Thymus (tissue), 11 donors: Measurements from ENCODE around the gene KRTAP4-6. TPM values are rescaled to one million over a fixed set of nuclear protein-coding genes. Genes with fewer than 3 reads are reported as not detected.
"Not testable (repeated sequence)": the region's sequence is repeated elsewhere in the genome, so short reads cannot be mapped to it uniquely, and the experiment has no call there.

Experiments used
- DNase-seq, 9 donors: peaks; one replicate each; pipeline ENCODE4 v3.0.0-alpha.2; 2013; ENCODE audit warnings: low spot score in 9 of 9, low read depth in 6 of 9, missing footprints in 1 of 9
- H3K27ac ChIP-seq, 2 donors: one replicate each; pipeline ENCODE4 v1.5.1; 2013; ENCODE audit warnings: control low read depth in 1 of 2, low read depth in 1 of 2, low read length in 1 of 2, mild to moderate bottlenecking in 1 of 2, moderate library complexity in 1 of 2
- H3K27me3 ChIP-seq, 2 donors: one replicate each; pipeline ENCODE4 v1.5.1; 2013; ENCODE audit warnings: low read length in 1 of 2; ENCODE audit not compliant: control insufficient read depth in 2 of 2, insufficient read depth in 1 of 2
- H3K36me3 ChIP-seq, 2 donors: one replicate each; pipeline ENCODE4 v1.5.1; 2013; ENCODE audit warnings: low read length in 1 of 2, mild to moderate bottlenecking in 1 of 2, moderate library complexity in 1 of 2; ENCODE audit not compliant: control insufficient read depth in 2 of 2, insufficient read depth in 2 of 2
- H3K4me1 ChIP-seq, 2 donors: one replicate each; pipeline ENCODE4 v1.5.1; 2013; ENCODE audit warnings: low read length in 2 of 2; ENCODE audit not compliant: control insufficient read depth in 2 of 2, insufficient read depth in 2 of 2
- H3K4me3 ChIP-seq, 2 donors: one replicate each; pipeline ENCODE4 v1.5.1; 2013; ENCODE audit warnings: low read length in 2 of 2, control low read depth in 1 of 2, mild to moderate bottlenecking in 1 of 2
- H3K9me3 ChIP-seq, 2 donors: one replicate each; pipeline ENCODE4 v1.5.1; 2013; ENCODE audit warnings: low read length in 1 of 2, mild to moderate bottlenecking in 1 of 2; ENCODE audit not compliant: control insufficient read depth in 2 of 2, insufficient read depth in 1 of 2
- WGBS: extraction: QIAGEN DNeasy Blood & Tissue Kit; methylation state at CpG from one replicate; pipeline ENCODE4 v1.1.7; 2013; 5-methylcytosine and 5-hydroxymethylcytosine counted together
- polyA plus RNA-seq: library from polyadenylated mRNA; stranded (reverse); fragments of 200-250 nt; gene quantifications from one replicate; pipeline ENCODE4 v1.2.3, GENCODE V29; 2013
- total RNA-seq: library from RNA; stranded (reverse); fragments of 120-200 nt; gene quantifications from one replicate; pipeline ENCODE4 v1.2.4, GENCODE V29; 2013
- donor health status: healthy.

The KRTAP4-6 gene
- total and polyA plus RNA-seq, 2 donors = not detected

DNA sequence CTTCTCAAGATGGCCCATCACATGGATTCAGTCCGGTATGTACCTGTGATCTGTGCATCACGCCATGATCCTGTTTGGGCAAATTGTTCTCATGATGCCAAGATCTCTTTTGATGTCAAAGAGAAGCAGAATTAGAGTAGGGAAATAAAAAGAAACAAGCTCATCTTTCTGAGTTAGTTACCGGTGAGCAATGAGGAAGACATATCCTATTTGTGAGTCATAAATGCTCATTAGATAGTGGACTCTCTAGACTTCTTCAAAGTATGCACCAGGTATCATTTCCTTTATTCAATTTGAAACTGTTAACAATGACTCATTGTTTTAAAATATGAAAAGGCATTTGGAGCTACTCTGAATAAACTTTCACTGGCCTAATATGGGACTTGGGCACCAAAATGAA lies 8.4 kb downstream of the KRTAP4-6 start:
- Histone ChIP-seq H3K27me3 (no peaks in the 10 kb centered on the region), H3K4me3 (no peak overlapping the region), H3K4me1 (no peaks in the 10 kb centered on the region), H3K36me3 (no peaks in the 10 kb centered on the region), H3K27ac (no peak overlapping the region), H3K9me3 (no peaks in the 10 kb centered on the region)
- DNase-seq = no peak
- 93% methylated on average over 3 of the region's 3 CpGs for WGBS

DNA sequence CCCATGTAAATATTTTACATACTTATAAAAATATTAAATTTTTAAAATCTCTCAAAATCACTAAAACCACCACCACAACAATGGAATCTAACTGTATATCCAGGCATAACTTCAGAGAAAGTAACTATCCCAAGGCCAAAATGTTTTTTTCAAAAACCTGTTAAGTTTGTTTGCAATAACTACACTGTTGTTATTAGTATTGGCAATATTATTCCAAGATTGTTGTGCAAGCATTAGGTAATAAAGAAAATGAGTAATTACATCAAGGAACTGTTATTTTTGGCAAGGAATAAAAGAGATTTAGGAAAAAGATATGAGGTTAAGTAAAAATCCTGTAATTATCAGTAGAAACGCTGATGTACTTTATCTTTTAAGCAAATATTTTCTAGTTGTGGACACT lies 13.0 kb downstream of the KRTAP4-6 start:
- Histone ChIP-seq H3K36me3 (no peaks in the 10 kb centered on the region), H3K9me3 (no peaks in the 10 kb centered on the region), H3K27me3 (no peaks in the 10 kb centered on the region), H3K4me1 (no peaks in the 10 kb centered on the region), H3K4me3 (no peak overlapping the region), H3K27ac (no peak overlapping the region)
- DNase-seq = no peak
- 97% methylated on average over 1 of the region's 1 CpG for WGBS

DNA sequence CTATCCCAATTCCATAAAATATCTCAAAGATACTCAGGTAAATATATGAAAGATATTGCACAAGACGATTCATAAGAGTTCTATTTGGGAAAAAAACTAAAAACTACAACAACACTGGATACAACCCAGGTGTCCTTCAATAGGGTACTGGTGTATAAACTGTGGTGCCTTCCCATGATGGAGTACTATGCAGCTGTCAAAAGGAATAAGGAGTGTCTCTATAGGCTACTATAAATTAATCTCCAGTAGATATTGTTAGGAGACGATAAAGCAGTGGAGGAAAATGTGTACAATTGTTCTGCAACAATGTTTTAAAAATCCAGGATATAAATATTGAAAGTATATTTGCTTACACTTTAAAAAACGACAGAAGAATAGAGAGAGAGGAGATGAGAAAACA lies 13.9 kb downstream of the KRTAP4-6 start:
- 95% methylated on average over 3 of the region's 3 CpGs for WGBS
- no peaks in the 10 kb centered on the region for H3K36me3 ChIP-seq

DNA sequence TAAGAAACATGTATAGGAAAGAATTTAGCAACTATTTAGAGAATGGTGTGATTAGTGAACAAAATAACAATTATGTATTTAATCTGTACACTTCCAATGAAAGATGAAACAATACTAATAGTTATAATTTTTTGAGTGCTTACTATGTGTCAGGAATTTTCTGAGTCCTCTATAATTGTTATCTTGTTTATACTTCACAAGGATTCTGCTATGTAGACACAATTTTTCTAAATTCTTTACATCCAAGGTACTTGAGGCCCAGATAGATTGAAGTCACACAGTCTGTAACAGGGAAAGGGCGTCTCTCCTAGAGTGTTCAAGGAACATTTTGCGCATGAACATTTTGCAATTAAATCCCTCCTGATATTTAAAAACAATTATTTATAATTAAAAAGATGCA lies 15.3 kb downstream of the KRTAP4-6 start:
- Histone ChIP-seq H3K27ac (no peak overlapping the region), H3K9me3 (no peaks in the 10 kb centered on the region), H3K4me1 (no peaks in the 10 kb centered on the region), H3K4me3 (no peak overlapping the region), H3K36me3 (no peaks in the 10 kb centered on the region), H3K27me3 (no peaks in the 10 kb centered on the region)
- 96% methylated on average over 2 of the region's 2 CpGs for WGBS
- DNase-seq = no peak

More for the DNA sequence above, 13.9 kb downstream of the KRTAP4-6 start:
- H3K9me3 ChIP-seq = no peaks in the 10 kb centered on the region
- no peaks in the 10 kb centered on the region for H3K27me3 ChIP-seq
- no peak overlapping the region for H3K27ac ChIP-seq
- H3K4me1 ChIP-seq = no peaks in the 10 kb centered on the region
- DNase-seq = no peak
- H3K4me3 ChIP-seq = no peak overlapping the region

DNA sequence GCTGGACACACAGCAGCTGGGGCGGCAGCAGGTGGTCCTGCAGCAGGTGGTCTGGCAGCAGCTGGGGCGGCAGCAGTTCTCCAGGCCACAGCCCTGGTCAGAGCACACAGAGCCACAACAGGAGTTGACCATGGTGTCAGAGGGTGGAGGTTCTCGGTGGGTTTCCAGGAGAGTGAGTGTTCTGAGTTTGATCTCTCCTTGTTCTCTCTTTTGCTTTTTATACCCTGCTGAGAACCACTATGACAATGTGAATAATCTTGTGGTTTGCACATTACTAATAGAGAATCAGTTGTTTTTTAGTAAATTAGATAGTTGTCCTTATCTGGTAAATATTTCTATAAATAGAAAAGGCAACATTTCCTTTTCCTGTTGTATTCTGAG lies 16.4 kb downstream of the KRTAP4-6 start, which contains the start of gene KRTAP4-12:
TSS of gene KRTAP4-12 (minus strand) at position 192 of the 381 bp plus-strand sequence. CDS start at position 132, 60 bp downstream.
- H3K27me3 ChIP-seq, H3K9me3 ChIP-seq, H3K4me3 ChIP-seq, DNase-seq, H3K27ac ChIP-seq, H3K4me1 ChIP-seq, H3K36me3 ChIP-seq: not testable (repeated sequence)
- WGBS = 82% methylated on average over 3 of the region's 3 CpGs

GRCh38 chr17:41123292-41123990 lies 16.9 kb downstream of the KRTAP4-6 start:
- H3K27me3 ChIP-seq, H3K27ac ChIP-seq, DNase-seq, H3K9me3 ChIP-seq, H3K4me3 ChIP-seq, H3K36me3 ChIP-seq, H3K4me1 ChIP-seq: not testable (repeated sequence)
- WGBS = 94% methylated on average over 12 of the region's 12 CpGs

GRCh38 chr17:41121742-41122141 lies 18.6 kb downstream of the KRTAP4-6 start:
- H3K9me3 ChIP-seq = no peaks in the 10 kb centered on the region
- no peak overlapping the region for H3K27ac ChIP-seq
- H3K4me3 ChIP-seq = no peak overlapping the region
- no peaks in the 10 kb centered on the region for H3K4me1 ChIP-seq
- H3K27me3 ChIP-seq = no peaks in the 10 kb centered on the region
- no peaks in the 10 kb centered on the region for H3K36me3 ChIP-seq
- no peak for DNase-seq
- WGBS = 95% methylated on average over 2 of the region's 2 CpGs

GRCh38 chr17:41119696-41120690 lies 20.4 kb downstream of the KRTAP4-6 start:
- not testable (repeated sequence) for H3K36me3 ChIP-seq, H3K27ac ChIP-seq, H3K4me3 ChIP-seq, H3K27me3 ChIP-seq, H3K9me3 ChIP-seq, DNase-seq, H3K4me1 ChIP-seq
- WGBS = 28% methylated on average over 11 of the region's 11 CpGs

- no peaks in the 10 kb centered on the region for H3K36me3 ChIP-seq
- H3K27ac ChIP-seq = no peak overlapping the region
- H3K4me3 ChIP-seq = no peak overlapping the region
- DNase-seq = no peak
- no peaks in the 10 kb centered on the region for H3K4me1 ChIP-seq
- 99% methylated on average over 4 of the region's 4 CpGs for WGBS
- H3K9me3 ChIP-seq = no peaks in the 10 kb centered on the region
- no peaks in the 10 kb centered on the region for H3K27me3 ChIP-seq
These were observed 21.6 kb downstream of the KRTAP4-6 start for GRCh38 chr17:41118721-41119120.
